ENCODE data around the gene MBNL1.

GRCh38 chr3:152428577-152428976 lies 159.8 kb downstream of the MBNL1 start:
- TF ChIP-seq CTCF (IDR thresholded peaks at IDR 0.05): no peak
- no peak for TF ChIP-seq EZH2phosphoT487 (IDR thresholded peaks at IDR 0.05)

Measured in neural progenitor cell (in vitro differentiated cells).